Right atrium auricular region (tissue), 2 donors: ENCODE data around the gene KCNMA1. TPM values are rescaled to one million over a fixed set of nuclear protein-coding genes. Genes with fewer than 3 reads are reported as not detected.

ENCODE experiments used
- DNase-seq: peaks from one replicate; pipeline ENCODE4 v3.0.0-alpha.2; 2019; ENCODE audit warnings: low spot score
- H3K27ac ChIP-seq, 2 donors: fragments of 200-600 bp; sonication (generic); 1 replicate in 1 of 2; 2 replicates in 1 of 2; pipeline ENCODE4 v1.5.1; 2016 to 2019
- H3K27me3 ChIP-seq, 2 donors: fragments of 200-600 bp; sonication (generic); one replicate each; pipeline versions ENCODE4 v1.5.1 to v1.6.0; 2017 to 2019
- H3K36me3 ChIP-seq: fragments of 200-600 bp; sonication (generic); one replicate; pipeline ENCODE4 v1.5.1; 2016
- H3K4me1 ChIP-seq, 2 donors: fragments of 200-600 bp; sonication (generic); one replicate each; pipeline versions ENCODE4 v1.5.1 to v1.6.0; 2017 to 2019
- H3K4me3 ChIP-seq, 2 donors: fragments of 200-600 bp; sonication (generic); 1 replicate in 1 of 2; 2 replicates in 1 of 2; pipeline ENCODE4 v1.5.1; 2017 to 2019; ENCODE audit warnings: mild to moderate bottlenecking in 1 of 2, moderate library complexity in 1 of 2
- H3K9me3 ChIP-seq, 2 donors: fragments of 200-600 bp; sonication (generic); one replicate each; pipeline ENCODE4 v1.5.1; 2019
- total RNA-seq, 2 donors: library from RNA; depleted of rRNA; stranded (reverse); fragments of >200 nt; gene quantifications; one replicate each; pipeline ENCODE4 v1.1.0, GENCODE V29; 2016
- TF ChIP-seq, protein P1 (sequence below), 2 donors: fragments of 200-600 bp; sonication (generic); IDR thresholded peaks; one replicate each; pipeline ENCODE4 v1.5.1; 2019; ENCODE audit warnings: antibody characterized with exemption in 2 of 2

Gene KCNMA1
- total RNA-seq, 2 donors from 2014 or later = 2.3 to 3.5 TPM

DNA sequence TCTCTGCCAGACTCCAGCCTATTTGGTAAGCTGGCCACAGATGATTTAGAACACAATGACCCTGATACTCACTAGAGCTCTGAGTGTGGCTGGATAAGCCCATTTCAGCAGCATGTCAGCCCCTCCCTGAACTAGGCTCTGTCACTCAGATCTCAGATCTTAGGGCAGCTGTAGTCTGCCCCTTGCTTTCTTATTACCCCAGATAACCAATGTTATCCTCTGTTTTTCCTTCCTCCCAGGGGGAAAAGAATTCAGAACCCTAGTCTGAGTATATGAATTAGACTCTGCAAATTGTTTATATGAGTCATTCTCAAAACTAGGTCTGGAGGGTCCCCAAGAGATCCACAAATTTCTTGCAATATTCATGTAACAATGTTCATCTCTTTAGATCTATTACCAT, 286.2 kb downstream of the KCNMA1 start:
- Histone ChIP-seq H3K36me3 (no peaks in the 10 kb centered on the region), H3K27ac (peak overlapping the region in 1 of 2 donors; percentile 5), H3K9me3 (no peaks in the 10 kb centered on the region), H3K4me1 (peaks cover 0 to 7% of the 10 kb centered on the region in 2 donors), H3K4me3 (no peak overlapping the region), H3K27me3 (no peaks in the 10 kb centered on the region)
- TF ChIP-seq, protein P1, sequence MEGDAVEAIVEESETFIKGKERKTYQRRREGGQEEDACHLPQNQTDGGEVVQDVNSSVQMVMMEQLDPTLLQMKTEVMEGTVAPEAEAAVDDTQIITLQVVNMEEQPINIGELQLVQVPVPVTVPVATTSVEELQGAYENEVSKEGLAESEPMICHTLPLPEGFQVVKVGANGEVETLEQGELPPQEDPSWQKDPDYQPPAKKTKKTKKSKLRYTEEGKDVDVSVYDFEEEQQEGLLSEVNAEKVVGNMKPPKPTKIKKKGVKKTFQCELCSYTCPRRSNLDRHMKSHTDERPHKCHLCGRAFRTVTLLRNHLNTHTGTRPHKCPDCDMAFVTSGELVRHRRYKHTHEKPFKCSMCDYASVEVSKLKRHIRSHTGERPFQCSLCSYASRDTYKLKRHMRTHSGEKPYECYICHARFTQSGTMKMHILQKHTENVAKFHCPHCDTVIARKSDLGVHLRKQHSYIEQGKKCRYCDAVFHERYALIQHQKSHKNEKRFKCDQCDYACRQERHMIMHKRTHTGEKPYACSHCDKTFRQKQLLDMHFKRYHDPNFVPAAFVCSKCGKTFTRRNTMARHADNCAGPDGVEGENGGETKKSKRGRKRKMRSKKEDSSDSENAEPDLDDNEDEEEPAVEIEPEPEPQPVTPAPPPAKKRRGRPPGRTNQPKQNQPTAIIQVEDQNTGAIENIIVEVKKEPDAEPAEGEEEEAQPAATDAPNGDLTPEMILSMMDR (IDR thresholded peaks at IDR 0.05) = no peak
- DNase-seq = no peak

DNA sequence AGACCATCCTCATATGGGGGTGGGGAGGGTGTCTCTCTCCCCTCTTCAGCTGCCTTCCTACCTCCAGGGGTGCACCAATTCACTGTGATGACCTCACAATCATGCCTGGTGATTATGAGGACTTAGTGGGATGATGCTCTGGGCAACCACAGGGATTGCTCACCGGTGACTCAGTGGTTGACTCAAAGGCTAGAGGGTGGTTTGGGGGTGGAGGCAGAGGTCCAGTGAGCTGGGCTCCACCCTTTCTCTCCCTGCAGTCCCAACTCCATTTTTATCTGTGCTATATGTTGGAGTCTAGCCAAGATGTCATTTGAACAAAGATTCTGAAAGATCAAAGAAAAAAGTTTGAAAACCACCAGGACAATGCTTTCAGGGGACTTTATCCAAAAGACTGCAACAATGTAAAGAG, 286.9 kb downstream of the KCNMA1 start:
- no peaks in the 10 kb centered on the region for H3K27me3 ChIP-seq
- DNase-seq = peak; percentile 77
- H3K4me1 ChIP-seq = peaks cover 0 to 7% of the 10 kb centered on the region in 2 donors
- TF ChIP-seq, protein P1 (IDR thresholded peaks at IDR 0.05) = no peak
- no peaks in the 10 kb centered on the region for H3K36me3 ChIP-seq
- H3K9me3 ChIP-seq = no peaks in the 10 kb centered on the region
- no peak overlapping the region for H3K4me3 ChIP-seq
- H3K27ac ChIP-seq = peak overlapping the region in 1 of 2 donors; percentile 5

DNA sequence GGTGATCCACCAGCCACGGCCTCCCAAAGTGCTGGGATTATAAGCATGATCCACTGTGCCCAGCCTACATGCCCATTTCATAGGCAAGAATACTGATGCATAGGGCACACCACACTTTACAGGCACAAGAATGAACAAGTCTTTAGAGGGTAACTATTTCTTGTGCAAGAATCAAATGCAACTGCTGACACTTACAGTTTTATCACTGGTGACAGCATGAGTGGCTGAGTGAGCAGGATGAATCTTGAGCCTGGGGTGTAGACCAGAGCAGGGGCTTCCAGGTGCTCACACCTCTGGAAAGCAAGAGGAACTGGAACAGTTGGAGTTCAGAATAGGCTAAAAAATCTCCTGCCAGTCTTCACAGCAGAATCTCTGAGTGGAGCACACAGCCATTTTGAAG, 287.5 kb downstream of the KCNMA1 start:
- TF ChIP-seq, protein P1 (IDR thresholded peaks at IDR 0.05) = no peak
- peaks cover 0 to 7% of the 10 kb centered on the region in 2 donors for H3K4me1 ChIP-seq
- no peak for DNase-seq
- no peaks in the 10 kb centered on the region for H3K9me3 ChIP-seq
- H3K27ac ChIP-seq = no peak overlapping the region
- H3K36me3 ChIP-seq = no peaks in the 10 kb centered on the region
- H3K4me3 ChIP-seq = no peak overlapping the region
- no peaks in the 10 kb centered on the region for H3K27me3 ChIP-seq

DNA sequence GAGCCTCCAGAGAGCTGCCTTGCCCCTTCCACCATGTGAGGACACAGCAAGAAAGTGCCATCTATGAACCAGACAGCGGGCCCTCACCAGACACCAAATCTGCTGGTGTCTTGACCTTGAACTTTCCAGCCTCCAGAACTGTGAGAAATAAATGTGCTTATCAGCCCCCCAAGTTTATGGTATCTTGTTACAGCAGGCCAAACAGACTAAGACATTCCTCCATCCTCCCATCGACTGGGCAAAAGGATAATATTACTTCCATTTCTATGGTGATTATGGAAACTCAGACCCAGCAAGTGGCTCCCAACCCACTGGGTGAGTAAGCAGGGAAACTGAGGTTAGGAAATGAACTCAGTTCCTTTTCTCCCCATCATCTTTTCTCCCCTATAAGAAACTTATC, 288.4 kb downstream of the KCNMA1 start:
- Histone ChIP-seq H3K4me1 (peaks cover 0 to 7% of the 10 kb centered on the region in 2 donors), H3K4me3 (no peak overlapping the region), H3K9me3 (no peaks in the 10 kb centered on the region), H3K27me3 (no peaks in the 10 kb centered on the region), H3K36me3 (no peaks in the 10 kb centered on the region), H3K27ac (no peak overlapping the region)
- TF ChIP-seq, protein P1 (IDR thresholded peaks at IDR 0.05) = no peak
- DNase-seq = no peak

DNA sequence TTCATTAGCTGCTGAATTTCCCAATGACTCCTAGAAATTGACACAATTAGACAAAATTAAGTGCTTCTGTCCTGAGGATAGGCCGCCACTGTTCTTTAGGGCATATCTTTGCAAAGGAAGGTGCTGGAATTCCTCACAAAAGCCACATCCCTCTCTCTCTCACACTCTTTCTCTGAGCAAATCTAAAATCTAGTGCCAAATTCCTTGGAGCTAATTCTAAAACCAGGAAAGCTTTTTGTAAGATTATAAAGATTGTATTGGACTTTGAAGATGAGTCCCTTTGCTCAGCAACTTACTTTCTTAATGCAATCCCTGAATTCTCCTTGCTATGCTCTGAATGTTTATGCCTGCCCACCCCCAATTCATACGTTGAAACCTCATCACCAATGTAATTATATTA, 288.9 kb downstream of the KCNMA1 start:
- no peak for DNase-seq
- Histone ChIP-seq H3K36me3 (no peaks in the 10 kb centered on the region), H3K4me3 (no peak overlapping the region), H3K4me1 (peaks cover 0 to 7% of the 10 kb centered on the region in 2 donors), H3K9me3 (no peaks in the 10 kb centered on the region), H3K27ac (no peak overlapping the region), H3K27me3 (no peaks in the 10 kb centered on the region)
- TF ChIP-seq, protein P1 (IDR thresholded peaks at IDR 0.05) = no peak

DNA sequence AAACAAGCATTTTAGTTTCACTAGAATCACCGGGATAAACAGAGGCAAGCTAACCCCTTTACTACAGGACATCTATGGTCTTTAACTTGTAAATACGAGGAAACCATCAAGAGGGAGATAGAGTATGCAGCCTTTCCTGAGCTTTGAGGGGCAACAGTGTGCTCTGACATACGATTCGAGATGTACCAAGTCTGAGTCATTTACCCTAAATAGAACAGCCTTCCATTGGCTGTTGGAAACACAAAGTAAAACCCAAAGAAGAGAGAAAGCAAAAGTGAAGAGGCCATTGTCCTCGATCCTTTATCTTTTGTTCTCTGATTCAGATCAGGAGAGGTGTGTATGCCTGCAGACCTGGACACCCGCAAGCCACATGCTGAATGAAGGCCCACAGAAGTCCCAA, 289.5 kb downstream of the KCNMA1 start:
- H3K27me3 ChIP-seq = no peaks in the 10 kb centered on the region
- H3K4me3 ChIP-seq = no peak overlapping the region
- DNase-seq = no peak
- peaks cover 0 to 7% of the 10 kb centered on the region in 2 donors for H3K4me1 ChIP-seq
- TF ChIP-seq, protein P1 (IDR thresholded peaks at IDR 0.05) = no peak
- H3K36me3 ChIP-seq = no peaks in the 10 kb centered on the region
- H3K9me3 ChIP-seq = no peaks in the 10 kb centered on the region
- no peak overlapping the region for H3K27ac ChIP-seq
